HTERT RPE-1 (cell line): ENCODE measurements around the gene TTLL5.

ENCODE experiments used
- in situ Hi-C: fragments of 300-500 bp; cut with MboI; formaldehyde crosslinking; loops from 4 replicates; pipeline ENCODE4 v1.14.3; 2020; ENCODE audit warnings: low sequenced_read_pairs

The TTLL5 gene

GRCh38 chr14:75794615-75795038 is 133.6 kb downstream of the TTLL5 start:
- in situ Hi-C loops = no loop called here

- in situ Hi-C loops = no loop called here
These were observed 139.7 kb downstream of the TTLL5 start for GRCh38 chr14:75800792-75801191.

- in situ Hi-C loops = no loop called here
These were observed 141.4 kb downstream of the TTLL5 start for GRCh38 chr14:75802486-75802885.

GRCh38 chr14:75803765-75804164 is 142.7 kb downstream of the TTLL5 start:
- in situ Hi-C loops = no loop called here

GRCh38 chr14:75804570-75805275 is 143.7 kb downstream of the TTLL5 start:
- in situ Hi-C loops = no loop called here

- in situ Hi-C loops = no loop called here
These were observed 144.6 kb downstream of the TTLL5 start for GRCh38 chr14:75805646-75806045.

- in situ Hi-C loops = no loop called here
These were observed 145.3 kb downstream of the TTLL5 start for GRCh38 chr14:75806352-75806832.

GRCh38 chr14:75807667-75808360 is 146.8 kb downstream of the TTLL5 start:
- in situ Hi-C loops = no loop called here

- in situ Hi-C loops = no loop called here
These were observed 150.2 kb downstream of the TTLL5 start for GRCh38 chr14:75811136-75811829.

GRCh38 chr14:75811872-75812499 is 150.9 kb downstream of the TTLL5 start:
- in situ Hi-C loops = no loop called here

GRCh38 chr14:75812622-75813021 is 151.6 kb downstream of the TTLL5 start:
- in situ Hi-C loops = no loop called here

GRCh38 chr14:75820761-75821160 is 159.7 kb downstream of the TTLL5 start:
- in situ Hi-C loops = no loop called here

GRCh38 chr14:75821831-75822521 is 160.9 kb downstream of the TTLL5 start:
- in situ Hi-C loops = no loop called here

- in situ Hi-C loops = no loop called here
These were observed 161.6 kb downstream of the TTLL5 start for GRCh38 chr14:75822522-75823141.

- in situ Hi-C loops = no loop called here
These were observed 162.3 kb downstream of the TTLL5 start for GRCh38 chr14:75823334-75823733.

- in situ Hi-C loops = no loop called here
These were observed 163.3 kb downstream of the TTLL5 start for GRCh38 chr14:75824318-75824717.

GRCh38 chr14:75825147-75825592 is 164.1 kb downstream of the TTLL5 start:
- in situ Hi-C loops = no loop called here

GRCh38 chr14:75826599-75826998 is 165.6 kb downstream of the TTLL5 start:
- in situ Hi-C loops = no loop called here

GRCh38 chr14:75827331-75827730 is 166.3 kb downstream of the TTLL5 start:
- in situ Hi-C loops = no loop called here

GRCh38 chr14:75829316-75829715 is 168.3 kb downstream of the TTLL5 start:
- in situ Hi-C loops = no loop called here
